ENCODE data around the gene UGT2B11. TPM values are rescaled to one million over a fixed set of nuclear protein-coding genes. Genes with fewer than 3 reads are reported as not detected.
"Not testable (repeated sequence)": the region's sequence is repeated elsewhere in the genome, so short reads cannot be mapped to it uniquely, and the experiment has no call there.

Gene UGT2B11
- total RNA-seq, 1 experiment from 2014 or later: not detected

DNA sequence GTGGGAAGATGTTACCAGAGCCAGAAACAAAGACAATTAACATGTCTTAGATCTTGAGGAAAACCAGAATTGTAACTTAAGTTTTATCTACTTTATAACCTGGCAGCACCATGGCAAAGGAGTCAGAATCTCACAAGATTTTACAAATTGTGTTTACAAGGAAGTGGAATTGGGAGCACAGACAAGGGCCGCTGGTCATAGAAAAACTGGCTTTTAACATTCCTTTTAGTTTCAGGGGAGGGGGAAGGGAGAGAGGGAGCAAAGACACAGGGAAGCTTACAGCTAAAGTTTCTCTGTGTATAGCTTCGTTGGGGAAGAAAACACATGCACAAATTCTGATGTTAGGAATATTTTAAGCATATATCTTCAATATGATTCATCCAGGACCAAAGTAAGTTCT lies 10.3 kb upstream of the UGT2B11 start:
- H3K27ac ChIP-seq (ENCODE audit: low read length): no peak overlapping the region
- no peak overlapping the region for H3K4me3 ChIP-seq (ENCODE audit: low read depth in 2 of 2, low read length in 2 of 2)
- H3K36me3 ChIP-seq (ENCODE audit: control insufficient read depth, insufficient read depth, low read length): no peaks in the 10 kb centered on the region
- H3K9me3 ChIP-seq (ENCODE audit: control insufficient read depth, insufficient read depth, low read depth, low read length): no peaks in the 10 kb centered on the region
- ChIA-PET CTCF (no interaction called here), POLR2A (no interaction called here)
- intact Hi-C loops (cut with micrococcal nuclease; ENCODE audit: unreplicated experiment): no loop called here
- H3K27me3 ChIP-seq (ENCODE audit: control insufficient read depth, insufficient read depth, low read length): no peaks in the 10 kb centered on the region
- ATAC-seq (no peak), DNase-seq (ENCODE audit: low read depth, low spot score) (no peak)
- TF ChIP-seq, protein P1, sequence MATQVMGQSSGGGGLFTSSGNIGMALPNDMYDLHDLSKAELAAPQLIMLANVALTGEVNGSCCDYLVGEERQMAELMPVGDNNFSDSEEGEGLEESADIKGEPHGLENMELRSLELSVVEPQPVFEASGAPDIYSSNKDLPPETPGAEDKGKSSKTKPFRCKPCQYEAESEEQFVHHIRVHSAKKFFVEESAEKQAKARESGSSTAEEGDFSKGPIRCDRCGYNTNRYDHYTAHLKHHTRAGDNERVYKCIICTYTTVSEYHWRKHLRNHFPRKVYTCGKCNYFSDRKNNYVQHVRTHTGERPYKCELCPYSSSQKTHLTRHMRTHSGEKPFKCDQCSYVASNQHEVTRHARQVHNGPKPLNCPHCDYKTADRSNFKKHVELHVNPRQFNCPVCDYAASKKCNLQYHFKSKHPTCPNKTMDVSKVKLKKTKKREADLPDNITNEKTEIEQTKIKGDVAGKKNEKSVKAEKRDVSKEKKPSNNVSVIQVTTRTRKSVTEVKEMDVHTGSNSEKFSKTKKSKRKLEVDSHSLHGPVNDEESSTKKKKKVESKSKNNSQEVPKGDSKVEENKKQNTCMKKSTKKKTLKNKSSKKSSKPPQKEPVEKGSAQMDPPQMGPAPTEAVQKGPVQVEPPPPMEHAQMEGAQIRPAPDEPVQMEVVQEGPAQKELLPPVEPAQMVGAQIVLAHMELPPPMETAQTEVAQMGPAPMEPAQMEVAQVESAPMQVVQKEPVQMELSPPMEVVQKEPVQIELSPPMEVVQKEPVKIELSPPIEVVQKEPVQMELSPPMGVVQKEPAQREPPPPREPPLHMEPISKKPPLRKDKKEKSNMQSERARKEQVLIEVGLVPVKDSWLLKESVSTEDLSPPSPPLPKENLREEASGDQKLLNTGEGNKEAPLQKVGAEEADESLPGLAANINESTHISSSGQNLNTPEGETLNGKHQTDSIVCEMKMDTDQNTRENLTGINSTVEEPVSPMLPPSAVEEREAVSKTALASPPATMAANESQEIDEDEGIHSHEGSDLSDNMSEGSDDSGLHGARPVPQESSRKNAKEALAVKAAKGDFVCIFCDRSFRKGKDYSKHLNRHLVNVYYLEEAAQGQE (IDR thresholded peaks at IDR 0.05; ENCODE audit: insufficient read depth in 1 of 2, low read depth in 2 of 2, low read length in 1 of 2): no peak
- TF ChIP-seq SIN3A (IDR thresholded peaks at IDR 0.05; ENCODE audit: borderline replicate concordance, insufficient read depth, low read depth, low read length) (no peak), TCF7L2 (IDR thresholded peaks at IDR 0.05; ENCODE audit: low read depth, low read length) (no peak), POLR2AphosphoS5 (IDR thresholded peaks at IDR 0.05; ENCODE audit: low read depth, low read length) (no peak)
- TF ChIP-seq, protein P2, sequence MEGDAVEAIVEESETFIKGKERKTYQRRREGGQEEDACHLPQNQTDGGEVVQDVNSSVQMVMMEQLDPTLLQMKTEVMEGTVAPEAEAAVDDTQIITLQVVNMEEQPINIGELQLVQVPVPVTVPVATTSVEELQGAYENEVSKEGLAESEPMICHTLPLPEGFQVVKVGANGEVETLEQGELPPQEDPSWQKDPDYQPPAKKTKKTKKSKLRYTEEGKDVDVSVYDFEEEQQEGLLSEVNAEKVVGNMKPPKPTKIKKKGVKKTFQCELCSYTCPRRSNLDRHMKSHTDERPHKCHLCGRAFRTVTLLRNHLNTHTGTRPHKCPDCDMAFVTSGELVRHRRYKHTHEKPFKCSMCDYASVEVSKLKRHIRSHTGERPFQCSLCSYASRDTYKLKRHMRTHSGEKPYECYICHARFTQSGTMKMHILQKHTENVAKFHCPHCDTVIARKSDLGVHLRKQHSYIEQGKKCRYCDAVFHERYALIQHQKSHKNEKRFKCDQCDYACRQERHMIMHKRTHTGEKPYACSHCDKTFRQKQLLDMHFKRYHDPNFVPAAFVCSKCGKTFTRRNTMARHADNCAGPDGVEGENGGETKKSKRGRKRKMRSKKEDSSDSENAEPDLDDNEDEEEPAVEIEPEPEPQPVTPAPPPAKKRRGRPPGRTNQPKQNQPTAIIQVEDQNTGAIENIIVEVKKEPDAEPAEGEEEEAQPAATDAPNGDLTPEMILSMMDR (IDR thresholded peaks at IDR 0.05): no peak
- no peaks in the 10 kb centered on the region for H3K4me1 ChIP-seq (ENCODE audit: control insufficient read depth, insufficient read depth, low read length)
- in situ Hi-C loops (cut with HindIII; ENCODE audit: low pct_unique_long_range_greater_than_20kb, low sequenced_read_pairs): no loop called here
- no TSS peak for BruUV-seq (replicated peaks)

DNA sequence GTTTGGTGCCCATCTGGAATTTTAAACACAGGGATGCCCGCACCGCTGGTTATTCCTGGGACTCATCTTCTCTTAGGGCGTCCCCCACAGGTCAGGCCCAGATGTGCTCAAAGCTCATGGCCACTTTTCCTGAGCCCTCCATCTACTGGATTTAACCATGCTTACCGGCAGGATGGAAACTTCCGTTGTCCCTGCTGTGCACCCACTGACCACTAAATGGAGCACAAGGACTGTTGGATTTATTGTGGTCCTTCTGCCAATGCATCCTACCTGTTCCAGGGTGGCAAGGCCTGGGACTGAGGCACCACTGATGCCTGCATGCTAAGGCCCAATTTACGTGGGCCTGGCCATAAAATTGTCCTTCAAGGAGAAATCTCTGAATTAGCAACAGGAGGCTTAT lies 8.7 kb upstream of the UGT2B11 start:
- CTCF ChIA-PET; POLR2A ChIA-PET; H3K4me3 ChIP-seq (ENCODE audit: low read depth in 2 of 2, low read length in 2 of 2); in situ Hi-C loops (cut with HindIII; ENCODE audit: low pct_unique_long_range_greater_than_20kb, low sequenced_read_pairs); H3K27ac ChIP-seq (ENCODE audit: low read length); H3K4me1 ChIP-seq (ENCODE audit: control insufficient read depth, insufficient read depth, low read length); DNase-seq (ENCODE audit: low read depth, low spot score); H3K36me3 ChIP-seq (ENCODE audit: control insufficient read depth, insufficient read depth, low read length); intact Hi-C loops (cut with micrococcal nuclease; ENCODE audit: unreplicated experiment); H3K27me3 ChIP-seq (ENCODE audit: control insufficient read depth, insufficient read depth, low read length); BruUV-seq (replicated peaks); ATAC-seq; H3K9me3 ChIP-seq (ENCODE audit: control insufficient read depth, insufficient read depth, low read depth, low read length): not testable (repeated sequence)

DNA sequence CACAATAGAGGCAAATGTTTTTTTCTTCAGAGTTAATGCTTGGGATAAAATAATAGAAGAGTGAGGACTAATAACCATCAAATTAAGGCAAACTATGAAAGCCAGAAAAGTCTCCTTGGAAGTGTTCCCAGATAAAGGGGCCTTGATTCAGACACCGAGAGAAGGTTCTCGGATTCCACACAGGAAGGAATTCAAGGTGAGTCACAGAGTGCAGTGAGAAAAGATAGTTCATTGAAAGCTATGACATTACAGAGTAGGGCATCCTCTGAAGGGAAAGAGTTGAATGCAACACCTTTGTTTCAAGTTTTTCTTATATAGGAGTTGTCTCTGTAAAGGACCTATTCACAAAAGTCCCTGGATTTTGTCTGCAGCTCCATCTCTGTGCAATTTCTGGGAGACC lies 3.9 kb upstream of the UGT2B11 start:
- H3K9me3 ChIP-seq (ENCODE audit: control insufficient read depth, insufficient read depth, low read depth, low read length); POLR2A ChIA-PET; DNase-seq (ENCODE audit: low read depth, low spot score); H3K4me3 ChIP-seq (ENCODE audit: low read depth in 2 of 2, low read length in 2 of 2); CTCF ChIA-PET; H3K4me1 ChIP-seq (ENCODE audit: control insufficient read depth, insufficient read depth, low read length); intact Hi-C loops (cut with micrococcal nuclease; ENCODE audit: unreplicated experiment); BruUV-seq (replicated peaks); in situ Hi-C loops (cut with HindIII; ENCODE audit: low pct_unique_long_range_greater_than_20kb, low sequenced_read_pairs); H3K27ac ChIP-seq (ENCODE audit: low read length); H3K36me3 ChIP-seq (ENCODE audit: control insufficient read depth, insufficient read depth, low read length); ATAC-seq; H3K27me3 ChIP-seq (ENCODE audit: control insufficient read depth, insufficient read depth, low read length): not testable (repeated sequence)
